ENCODE measurements around the gene PICK1.

- TF ChIP-seq YY1 (IDR thresholded peaks at IDR 0.05; ENCODE audit: insufficient read depth, insufficient read length) (no peak), ZNF274 (IDR thresholded peaks at IDR 0.05; ENCODE audit: low read depth, low read length) (no peak)
Measured at GRCh38 chr22:38021206-38021605, 36.0 kb upstream of the PICK1 start.
